Stimulated activated CD4-positive, alpha-beta T cell treated with anti-CD3 and anti-CD28 coated beads, TNF-alpha, amount 100 ng/mL, for 48 hours (primary cell): Measurements from ENCODE around the gene CEND1.
A peak's percentile ranks its signal among the peaks of the same experiment; 100 is the strongest.

Source experiments
- DNase-seq, 3 donors: peaks; one replicate each; pipeline ENCODE4 v3.0.0-alpha.2; 2020; ENCODE audit warnings: low read depth in 3 of 3

The CEND1 gene

DNA sequence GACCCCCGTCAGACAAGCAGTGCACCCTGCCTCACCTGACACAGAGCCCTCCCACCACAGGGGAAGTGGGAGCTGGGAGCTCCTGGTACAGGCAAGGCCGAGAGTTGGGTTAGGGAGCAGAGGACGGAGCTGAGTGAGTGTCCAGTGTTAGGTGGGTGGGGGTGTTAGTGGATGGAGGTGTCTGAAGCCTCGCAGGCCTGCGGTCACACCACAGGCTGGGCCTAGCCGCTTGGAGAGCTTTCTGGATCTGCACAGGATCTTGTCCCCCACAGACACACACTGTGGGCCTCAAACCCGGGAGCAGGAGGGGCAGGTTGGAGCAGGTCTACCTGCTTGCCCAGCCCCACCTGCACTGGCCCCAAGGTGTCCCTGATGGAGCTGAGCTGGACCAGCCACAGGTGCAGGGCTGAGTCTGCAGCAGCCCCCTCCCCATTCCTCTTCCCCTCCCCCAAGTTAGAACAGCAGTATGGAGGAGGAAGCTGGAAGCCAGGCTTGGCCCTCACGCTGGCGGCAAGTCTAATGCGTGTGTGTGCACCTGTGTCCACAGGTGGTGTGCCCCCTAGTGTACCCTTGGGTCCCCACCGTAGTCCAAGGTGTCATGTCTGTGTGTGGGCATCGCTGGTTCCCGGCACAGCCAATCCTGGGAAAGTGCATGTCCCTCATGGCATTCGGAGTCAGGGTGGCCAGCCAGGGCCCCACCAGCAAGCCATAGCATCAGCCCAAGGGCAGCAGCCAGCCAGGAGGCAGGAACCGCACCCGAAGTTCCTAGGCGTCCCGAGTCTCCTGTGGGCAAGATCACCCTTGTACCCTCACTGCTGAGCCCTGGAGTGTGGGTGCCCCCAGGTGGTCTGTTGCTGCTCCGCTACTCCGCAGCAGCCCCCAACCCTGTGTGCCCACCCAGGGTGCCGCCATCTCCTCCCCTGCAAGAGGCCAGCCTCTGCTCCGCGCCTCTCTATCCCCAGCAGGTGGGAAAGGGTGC is 10.6 kb downstream of the CEND1 start:
- no peak for DNase-seq

DNA sequence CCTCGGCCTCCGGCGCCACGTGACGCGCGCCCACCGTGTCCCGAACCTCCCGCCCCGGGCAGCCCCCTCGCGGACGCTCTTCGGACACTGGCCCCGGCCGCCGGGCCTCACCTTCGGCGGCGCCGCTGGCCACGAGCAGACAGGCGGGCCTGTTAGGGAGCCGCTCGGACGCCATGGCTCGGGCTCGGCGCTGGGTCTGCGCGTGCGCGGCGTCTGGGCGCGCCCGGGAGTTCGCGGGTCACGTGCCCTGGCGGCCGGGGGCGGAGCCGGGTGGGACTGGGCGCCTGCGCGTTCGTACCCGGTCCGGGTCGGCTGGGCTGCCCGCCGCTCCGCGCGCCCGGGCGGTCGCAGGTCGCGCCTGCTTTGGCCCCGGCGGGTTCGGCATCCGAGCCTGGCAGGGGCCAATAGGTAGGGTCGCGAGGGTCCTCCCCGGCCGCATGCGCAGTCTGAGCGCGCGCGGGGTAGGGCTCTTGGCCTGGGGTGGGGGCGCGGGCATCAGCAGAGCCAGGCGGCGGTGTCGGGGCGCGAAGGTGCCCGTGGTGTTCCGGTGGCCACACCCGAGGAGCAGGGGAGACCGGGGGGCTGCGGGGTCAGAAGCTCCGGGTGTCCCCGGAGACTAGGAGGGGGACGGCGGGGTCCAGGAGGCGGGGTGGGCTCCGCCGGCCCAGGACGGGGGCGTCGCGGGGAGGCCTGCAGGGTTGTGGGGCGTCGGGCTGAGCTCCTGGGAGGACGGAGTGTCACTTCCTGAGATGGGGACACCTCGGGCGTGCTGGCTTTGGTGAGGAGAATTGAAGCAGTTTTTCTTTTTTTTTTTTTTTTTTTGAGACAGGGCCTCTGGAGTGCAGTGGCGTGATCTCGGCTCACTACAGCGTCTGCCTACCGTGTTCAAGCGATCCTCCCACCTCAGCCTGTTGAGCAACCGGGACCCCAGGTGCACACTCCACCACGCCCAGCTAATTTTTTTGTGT is 12.3 kb downstream of the CEND1 start, which contains the start of gene GATD1:
TSS of gene GATD1 (minus strand) at position 200 of the 968 bp plus-strand sequence. CDS start at position 175, 25 bp downstream.
- DNase-seq = peak; percentile 87 to 95 (median 92)

DNA sequence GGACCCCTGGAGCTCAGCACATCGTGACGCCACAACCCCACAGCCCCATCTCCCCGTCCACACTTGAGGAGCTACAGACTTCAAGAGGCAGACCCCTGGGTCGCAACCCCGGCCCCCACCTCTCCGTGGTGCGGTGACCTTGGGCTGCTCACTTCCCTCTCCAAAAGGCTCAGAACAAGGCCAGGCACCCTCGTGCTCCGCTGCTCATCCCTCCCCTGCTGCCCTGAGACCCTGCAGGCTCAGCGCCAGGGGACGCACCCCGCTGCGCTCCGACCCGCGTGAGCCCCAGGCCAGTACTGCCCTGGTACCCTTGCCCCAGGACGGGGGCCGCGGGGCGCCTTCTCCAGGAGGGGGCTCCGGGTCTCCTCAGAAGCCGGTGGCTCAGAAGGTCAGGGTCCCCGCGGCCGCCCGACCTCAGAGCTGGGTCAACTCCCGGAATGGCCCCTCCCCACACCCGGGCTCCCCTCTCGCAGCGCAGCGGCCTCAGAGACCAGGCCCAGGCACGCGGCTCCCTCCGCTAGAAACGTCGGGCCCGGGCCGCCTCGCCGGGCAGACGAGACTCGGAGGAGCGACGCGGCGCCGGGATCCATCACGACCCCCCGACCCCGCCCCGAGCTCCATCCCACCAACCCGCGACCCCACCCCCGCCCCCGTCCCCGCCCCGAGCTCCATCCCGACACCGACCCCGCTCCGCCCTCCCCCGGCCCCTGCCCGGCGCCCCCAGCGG is 13.2 kb downstream of the CEND1 start:
- DNase-seq = no peak

DNA sequence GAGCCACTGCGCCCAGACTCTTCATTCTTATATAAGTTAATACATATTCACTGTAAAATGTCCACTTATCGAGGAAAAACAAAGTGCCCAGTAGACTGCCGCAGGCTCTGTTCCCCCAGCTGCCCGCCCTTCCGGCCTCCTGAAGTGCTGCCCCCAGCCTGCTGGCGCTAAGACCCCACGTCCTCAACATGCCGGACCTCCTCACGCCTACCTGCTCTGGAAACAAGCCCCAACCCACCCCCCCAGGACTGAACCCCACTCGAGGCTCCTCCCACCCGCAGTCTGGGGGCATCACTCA is 13.7 kb downstream of the CEND1 start:
- DNase-seq = no peak

DNA sequence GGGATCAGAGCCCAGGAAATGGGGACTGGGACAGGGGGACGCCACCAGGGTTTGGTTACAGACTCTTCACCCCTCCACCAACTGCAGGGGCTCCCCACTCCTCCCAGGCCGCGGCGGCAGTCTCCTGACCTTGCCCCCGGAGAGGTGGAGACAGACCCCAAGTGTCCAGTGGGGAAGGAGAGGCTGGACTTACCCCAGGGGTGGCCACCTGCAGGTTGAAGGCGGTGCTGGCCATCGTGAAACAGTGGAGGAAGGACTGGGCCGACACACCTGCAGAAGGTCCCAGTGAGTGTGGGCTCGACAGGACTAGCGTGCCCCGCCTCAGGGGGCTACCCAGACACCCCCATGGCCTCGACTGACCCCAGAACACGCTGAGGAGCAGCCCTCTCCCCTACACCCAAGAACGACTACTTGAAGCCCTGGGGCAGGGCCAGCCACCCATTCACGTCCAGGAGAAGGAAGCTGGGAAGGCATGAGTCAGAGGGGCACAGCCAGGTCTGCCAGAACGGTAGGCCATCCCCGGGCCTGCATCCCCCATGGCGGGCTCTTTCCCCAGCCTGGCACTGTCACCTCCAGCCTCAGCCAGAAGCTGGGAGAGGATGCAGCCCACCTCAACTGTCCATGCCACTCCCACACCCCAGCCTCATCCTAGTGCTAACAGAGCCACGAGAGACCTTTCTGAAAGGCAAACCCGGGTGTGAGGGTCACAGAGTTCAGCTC is 14.9 kb downstream of the CEND1 start:
- DNase-seq = no peak

DNA sequence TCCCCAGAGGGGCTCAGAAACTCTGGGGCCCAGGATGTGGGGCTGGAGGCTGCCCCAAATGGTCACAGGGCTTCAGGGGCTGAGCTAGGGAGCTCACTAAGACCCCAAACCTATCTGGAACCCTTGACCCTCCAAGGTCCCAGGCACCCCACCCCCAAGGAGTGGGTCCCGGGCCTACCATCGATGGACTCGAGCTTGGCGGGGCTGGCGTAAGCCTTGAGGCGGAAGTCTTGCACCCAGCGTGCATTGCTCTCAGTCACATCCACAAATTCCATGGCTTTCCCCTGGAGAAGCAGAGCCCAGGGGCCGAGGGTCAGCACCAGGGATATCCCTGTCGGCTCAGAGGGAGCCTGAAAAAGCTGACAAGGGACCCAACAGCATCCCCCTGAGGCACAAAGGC is 16.1 kb downstream of the CEND1 start:
- DNase-seq = no peak

DNA sequence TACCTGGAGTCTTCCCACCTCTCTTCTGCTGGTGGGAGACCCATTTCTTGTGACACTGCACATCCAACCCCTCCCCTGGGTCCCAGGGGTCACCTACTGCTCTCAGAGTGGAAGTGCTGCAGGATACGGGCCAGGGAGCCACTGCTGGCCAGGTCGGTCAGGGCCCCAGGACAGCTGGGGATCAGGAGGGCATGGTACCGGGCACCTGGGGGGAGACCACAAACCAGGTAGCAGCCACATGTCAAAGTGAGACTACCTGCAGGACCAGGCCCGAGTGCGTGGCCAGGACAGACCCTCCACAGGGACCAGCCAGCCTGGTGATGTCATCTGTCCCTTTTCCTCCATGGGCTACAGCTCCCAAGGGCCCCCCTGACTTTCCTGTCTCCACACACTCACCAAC is 16.5 kb downstream of the CEND1 start:
- DNase-seq = no peak

DNA sequence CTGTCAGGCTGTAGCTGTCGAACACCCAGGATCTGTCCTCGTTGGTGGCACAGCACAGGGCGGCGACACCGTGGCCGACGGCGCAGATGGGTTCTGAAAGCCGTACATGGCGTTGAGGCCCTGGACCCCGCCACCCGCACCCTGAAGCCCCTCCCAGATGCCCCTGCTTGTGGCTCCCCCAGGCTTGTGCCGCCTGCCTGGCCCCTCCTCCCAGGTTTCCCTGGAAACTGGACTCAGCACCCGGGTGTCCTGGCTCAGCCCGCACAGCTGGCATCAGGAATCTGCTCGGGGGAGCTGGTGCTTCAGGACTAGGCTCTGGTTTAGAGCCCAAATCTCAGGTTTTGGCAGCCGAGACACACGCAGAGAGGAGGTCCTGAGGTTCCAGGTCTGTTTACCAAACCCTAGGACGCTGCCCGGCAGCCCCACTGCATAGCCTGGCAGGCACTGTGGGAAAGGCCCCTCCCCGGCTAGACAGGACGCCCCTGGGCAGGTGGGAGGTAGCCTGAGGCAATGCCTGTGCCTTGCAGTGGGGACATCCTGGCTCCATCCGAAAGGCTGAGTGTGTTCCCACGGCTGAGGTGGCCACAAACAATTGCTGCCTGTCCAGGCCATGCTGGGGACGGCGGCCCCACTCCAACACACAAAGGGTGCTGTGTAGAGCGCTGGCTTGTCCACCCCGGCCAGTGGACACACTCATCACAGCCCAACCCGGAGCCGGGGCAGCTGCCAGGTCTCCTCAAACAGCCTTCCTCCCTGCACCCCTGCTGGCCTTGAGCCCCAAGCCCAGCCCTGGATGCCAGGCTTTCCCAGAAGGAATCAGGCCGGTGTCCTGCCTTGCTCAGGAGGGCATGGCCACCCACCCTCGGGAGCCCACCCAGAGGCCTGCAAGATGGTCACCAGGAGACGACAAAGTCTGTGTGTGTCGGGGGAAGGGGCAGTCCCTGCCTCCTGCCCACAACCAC is 17.2 kb downstream of the CEND1 start:
- no peak for DNase-seq

DNA sequence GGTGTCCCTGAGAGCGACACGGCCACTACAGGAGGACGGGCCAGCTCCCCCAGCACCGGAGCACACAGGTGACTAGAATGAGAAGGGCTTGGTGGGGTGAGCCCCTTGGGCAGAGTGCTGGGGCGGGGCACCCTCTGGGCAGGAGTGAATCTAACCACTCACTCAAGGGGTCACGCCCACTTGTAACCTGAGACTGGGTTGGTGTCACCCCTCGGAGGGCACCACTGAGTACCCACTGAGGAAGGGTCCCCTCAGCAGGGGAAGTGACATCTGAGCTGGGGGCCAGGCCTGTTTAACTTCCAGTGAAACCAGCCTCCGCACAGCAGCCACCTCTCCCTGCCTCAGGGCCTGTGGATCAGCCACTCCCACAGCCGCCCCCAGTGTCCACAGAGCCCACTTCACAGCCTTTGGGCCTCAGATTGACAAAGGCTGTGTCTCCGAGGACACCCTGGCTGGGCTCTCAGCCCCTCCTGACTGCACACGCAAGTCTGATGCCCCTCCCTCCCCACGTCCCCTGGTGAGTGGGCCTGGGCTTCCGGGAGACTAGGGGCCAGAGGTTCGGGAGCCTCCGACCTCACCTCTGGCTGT is 18.2 kb downstream of the CEND1 start:
- DNase-seq = no peak

DNA sequence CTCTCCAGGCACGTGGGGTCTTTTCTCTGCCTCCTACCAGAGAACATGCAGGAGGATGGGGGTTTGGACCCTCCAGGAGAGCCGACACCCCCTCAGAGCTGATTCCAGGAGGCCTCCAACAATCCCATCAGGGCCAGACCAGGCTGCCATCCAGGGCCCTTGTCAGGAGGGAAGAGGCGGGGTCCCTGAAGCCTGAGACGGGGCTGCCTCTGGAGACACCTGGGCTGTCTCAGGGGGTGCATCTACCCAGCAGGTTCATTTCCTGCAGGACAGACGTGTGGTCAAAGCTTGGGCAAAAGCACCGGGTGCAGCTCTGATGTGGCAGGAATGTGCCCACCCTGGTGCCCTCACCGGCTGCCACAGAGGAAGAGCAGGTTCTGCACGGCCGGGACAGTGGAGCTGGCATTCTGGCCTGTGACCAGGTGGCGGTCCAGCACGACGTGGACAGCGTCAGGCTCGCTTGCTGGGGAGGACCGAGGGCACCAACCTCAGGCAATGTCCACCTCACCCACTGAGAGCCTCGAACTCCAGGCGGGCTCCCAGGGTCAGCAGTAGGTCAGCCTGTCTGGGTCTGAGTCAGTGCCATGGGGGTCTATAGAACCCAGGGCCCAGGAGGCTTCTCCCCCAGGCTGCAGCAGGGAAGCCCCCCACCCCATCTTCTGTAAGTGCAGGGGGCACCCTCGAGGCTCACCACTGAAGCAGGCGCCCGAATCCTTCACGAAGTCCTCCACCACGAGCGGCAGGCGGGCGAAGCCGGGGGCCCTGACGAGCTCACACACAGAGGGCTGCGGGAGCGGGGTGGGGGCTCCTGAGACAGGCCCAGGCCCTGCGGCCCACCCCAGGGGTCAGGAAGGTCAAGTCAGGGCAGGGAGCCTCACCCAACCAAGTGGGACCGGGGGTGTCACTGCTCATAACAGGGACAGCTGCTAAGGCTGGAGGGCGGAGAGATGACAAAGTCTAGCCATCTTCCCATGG is 19.0 kb downstream of the CEND1 start:
- DNase-seq = no peak

DNA sequence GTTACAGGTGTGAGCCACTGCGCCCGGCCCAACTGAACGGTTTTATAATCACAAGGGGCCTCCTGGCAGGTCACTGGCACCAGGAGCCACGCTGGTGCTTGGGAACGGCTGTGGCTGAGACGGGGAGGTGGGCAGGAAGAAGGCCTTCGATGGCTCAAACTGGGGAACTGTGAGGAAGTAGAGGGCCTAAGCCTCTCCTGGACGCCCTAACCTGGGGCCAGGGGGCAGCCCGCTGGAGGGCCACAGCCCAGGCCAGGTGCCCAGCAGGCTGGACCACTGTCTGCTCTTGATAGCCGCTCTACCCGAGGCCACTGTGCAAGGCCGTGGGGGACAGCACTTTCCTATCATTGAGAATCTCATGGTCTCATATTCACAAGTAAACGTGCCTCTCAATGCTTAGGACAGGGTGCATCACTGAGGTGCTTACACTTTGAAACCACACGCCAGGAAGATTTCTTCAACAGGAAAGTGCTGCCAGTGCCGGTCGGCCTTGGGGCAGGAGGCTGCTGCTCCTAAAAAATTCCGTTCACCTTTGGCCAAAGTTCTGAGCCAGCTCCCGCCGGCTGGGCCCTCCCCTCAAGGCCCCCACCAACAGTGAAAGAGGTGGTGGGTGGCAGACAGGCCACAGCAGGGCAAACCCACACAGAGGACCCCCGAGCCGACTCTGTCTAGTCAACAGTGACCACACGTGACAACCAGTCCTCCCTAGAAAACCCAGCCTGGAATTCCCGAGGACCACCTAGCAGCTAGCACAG is 19.8 kb downstream of the CEND1 start:
- no peak for DNase-seq

DNA sequence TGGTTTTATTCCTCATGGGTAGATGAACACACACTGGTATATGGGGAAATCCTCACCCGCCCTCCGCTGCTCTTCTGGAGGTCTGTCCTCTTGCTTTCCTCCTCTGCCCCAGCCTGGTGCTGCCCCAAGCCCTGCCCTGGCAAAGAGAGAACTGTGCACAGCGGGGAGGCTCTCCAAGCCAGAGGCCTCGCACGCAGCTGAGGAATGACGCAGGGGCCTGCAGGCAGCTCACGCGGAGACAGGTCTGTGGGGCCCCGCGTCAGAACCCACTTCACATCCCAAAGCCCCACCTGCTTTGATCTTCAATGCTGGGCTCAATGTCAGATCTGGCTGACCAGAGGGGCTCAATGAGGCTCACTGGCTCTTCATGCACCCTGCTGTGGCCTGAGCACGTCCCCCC is 22.7 kb downstream of the CEND1 start:
- no peak for DNase-seq

DNA sequence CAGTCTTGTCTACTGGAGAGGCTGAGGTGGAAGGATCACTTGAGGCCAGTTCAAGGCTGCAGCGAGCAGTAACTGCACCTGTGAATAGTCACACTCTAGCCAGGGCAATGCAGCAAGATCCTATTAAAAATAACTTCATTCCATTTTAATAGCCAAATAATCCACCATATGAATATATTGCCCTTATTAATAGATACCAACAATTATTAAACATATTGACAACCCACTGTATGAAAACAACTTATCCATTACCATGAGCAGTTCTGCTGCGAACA is 23.0 kb downstream of the CEND1 start:
- DNase-seq = no peak

DNA sequence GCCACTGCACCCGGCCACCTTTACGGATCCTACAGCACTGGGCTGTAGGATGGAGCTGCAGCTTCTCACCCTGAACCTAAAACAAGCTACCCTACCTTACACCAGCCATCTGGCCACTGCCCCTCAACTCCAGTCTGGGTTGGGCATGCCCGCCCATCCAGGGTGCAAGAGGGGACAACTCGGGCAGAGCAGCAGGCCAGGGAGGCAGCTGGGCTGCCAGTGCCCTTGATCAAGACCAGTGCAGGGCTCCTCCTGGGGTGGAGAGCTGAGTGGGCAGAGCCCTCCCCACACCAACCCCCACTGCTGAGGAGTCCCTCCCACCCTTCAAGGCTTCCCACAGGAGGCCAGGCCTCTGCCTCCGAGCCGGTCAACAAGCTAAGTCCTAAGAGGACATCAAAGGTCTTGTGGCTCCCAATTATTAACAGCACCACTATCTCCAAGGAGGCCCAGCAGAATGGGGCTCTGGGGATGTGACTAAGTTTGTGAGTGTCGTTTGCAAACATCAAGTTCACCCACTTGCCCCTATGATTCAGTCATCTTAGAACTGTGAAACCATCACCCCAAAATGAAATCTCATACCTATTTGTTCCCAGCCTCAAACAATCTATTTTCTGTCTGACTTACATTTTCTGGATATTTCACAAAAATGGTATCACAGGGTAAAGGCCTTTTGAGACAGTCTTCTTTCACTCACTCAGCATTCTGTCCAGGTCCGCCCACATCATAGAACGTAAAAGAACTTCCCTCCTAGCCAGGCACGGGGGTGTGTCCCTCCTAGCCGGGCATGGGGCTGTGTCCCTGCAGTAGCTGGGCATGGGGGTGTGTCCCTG is 23.6 kb downstream of the CEND1 start:
- DNase-seq = no peak

DNA sequence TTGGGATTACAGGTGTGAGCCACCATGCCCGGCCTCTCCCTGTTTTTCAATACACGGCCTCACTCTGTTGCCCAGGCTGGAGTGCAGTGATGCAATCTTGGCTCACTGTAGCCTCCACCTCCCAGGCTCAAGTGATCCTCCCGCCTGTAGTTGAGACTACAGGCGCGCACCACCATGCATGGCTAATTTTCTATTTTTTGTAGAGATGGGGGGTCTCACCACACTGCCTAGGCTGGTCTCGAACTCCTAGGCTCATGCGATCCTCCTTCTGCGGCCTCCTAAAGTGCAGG is 24.1 kb downstream of the CEND1 start:
- DNase-seq = no peak

DNA sequence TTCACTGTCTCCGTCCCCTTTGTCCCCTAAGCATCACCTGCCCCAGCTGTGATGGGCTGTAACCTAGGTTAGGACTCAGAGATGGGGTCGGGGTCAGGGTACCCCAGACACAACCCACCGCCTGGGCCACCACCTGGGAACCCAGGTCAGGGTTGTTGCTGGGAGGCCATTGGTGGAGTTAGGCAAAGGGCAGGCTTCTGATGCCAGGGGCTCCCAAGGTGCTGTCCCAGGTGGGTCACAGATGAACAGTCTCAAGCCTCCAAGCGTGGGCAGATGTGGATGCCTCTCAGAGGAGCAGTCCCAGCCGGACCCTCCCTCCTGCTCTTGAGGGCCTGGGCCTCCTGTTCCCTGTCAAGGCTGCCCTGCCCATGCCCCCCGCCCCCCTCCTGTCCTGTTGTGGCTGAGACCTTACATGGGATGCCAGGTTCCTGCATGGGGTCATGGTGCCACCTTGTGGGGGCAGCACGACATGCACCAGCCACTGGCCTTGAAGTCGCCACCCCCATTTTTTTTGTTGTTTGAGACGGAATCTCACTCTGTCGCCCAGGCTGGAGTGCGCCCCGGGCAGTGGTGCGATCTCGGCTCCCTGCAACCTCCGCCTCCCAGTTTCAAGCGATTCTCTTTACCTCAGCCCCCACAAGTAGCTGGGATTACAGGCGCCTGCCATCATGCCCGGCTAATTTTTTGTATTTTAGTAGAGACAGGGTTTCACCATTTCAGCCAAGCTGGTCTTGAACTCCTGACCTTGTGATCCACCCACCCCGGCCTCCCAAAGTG is 24.7 kb downstream of the CEND1 start:
- peak in 1 of 3 donors; percentile 47 for DNase-seq
